ENCODE results near the gene UBE2E3.

DNA sequence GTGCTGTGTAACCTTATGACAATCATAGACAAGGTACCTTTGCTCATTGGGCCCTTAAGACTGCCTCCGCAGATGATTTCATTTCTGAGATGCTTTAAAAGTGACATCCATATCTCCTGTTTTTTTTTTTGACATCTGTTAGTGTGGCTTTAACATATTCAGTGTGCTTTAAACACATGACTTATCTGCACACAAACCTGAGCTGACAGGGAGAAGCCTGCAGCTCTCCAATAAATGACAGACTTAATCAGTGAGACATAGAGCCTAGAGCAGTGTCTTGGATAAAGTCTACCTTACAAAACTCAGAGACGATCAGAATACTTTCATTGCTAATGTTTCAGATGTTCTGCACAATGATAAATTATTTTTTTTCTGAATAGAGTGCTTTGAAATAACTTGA, 130.7 kb downstream of the UBE2E3 start:
- TF ChIP-seq CTCF (conservative IDR thresholded peaks at IDR 0.05; ENCODE audit: low read depth in 2 of 2) = no peak
- no peak for TF ChIP-seq EZH2phosphoT487 (IDR thresholded peaks at IDR 0.05; ENCODE audit: unreplicated experiment)
- no peak for TF ChIP-seq EZH2 (IDR thresholded peaks at IDR 0.05; ENCODE audit: low read depth, unreplicated experiment)
- no peak for TF ChIP-seq NANOG (IDR thresholded peaks at IDR 0.05; ENCODE audit: borderline replicate concordance)

Measured in GM23338 (cell line).